Liver (tissue), 3 donors: ENCODE measurements around the gene FGR.

Source experiments
- EGR1 ChIP-seq, 2 donors: IDR thresholded peaks; 2 replicates each; pipeline ENCODE4 v1.6.1; 2016 to 2018; ENCODE audit warnings: antibody characterized with exemption in 2 of 2, low read depth in 2 of 2
- FOXA2 ChIP-seq: IDR thresholded peaks from 2 replicates; pipeline ENCODE4 v1.6.1; 2016; ENCODE audit warnings: antibody characterized with exemption
- GABPA ChIP-seq, 2 donors: IDR thresholded peaks in 1 of 2; conservative IDR thresholded peaks in 1 of 2; 2 replicates each; pipeline ENCODE4 v1.6.1; 2016; ENCODE audit warnings: antibody characterized with exemption in 2 of 2, mild to moderate bottlenecking in 1 of 2, moderate library complexity in 1 of 2
- JUND ChIP-seq, 2 donors: IDR thresholded peaks; 2 replicates each; pipeline ENCODE4 v1.6.1; 2016; ENCODE audit warnings: antibody characterized with exemption in 2 of 2
- RXRA ChIP-seq, 2 donors: IDR thresholded peaks; 2 replicates each; pipeline ENCODE4 v1.6.1; 2017 to 2018; ENCODE audit warnings: antibody characterized with exemption in 2 of 2, mild to moderate bottlenecking in 1 of 2
- SP1 ChIP-seq: IDR thresholded peaks from 2 replicates; pipeline ENCODE4 v1.6.1; 2018; ENCODE audit warnings: antibody characterized with exemption, mild to moderate bottlenecking
- TAF1 ChIP-seq: conservative IDR thresholded peaks from 2 replicates; pipeline ENCODE4 v1.6.1; 2016; ENCODE audit warnings: antibody characterized with exemption, mild to moderate bottlenecking
- YY1 ChIP-seq: IDR thresholded peaks from 2 replicates; pipeline ENCODE4 v1.6.1; 2016; ENCODE audit warnings: antibody characterized with exemption, mild to moderate bottlenecking
- TF ChIP-seq, protein P1 (sequence below): fragments of 150-350 bp; IDR thresholded peaks from 2 replicates; pipeline ENCODE4 v1.5.1; 2017; ENCODE audit warnings: improper control_type of control experiment, low read depth, low read length; ENCODE audit not compliant: missing input control
- TF ChIP-seq, protein P2 (sequence below): IDR thresholded peaks from 2 replicates; pipeline ENCODE4 v1.6.1; 2016; ENCODE audit warnings: antibody characterized with exemption
- TF ChIP-seq, protein P3 (sequence below): IDR thresholded peaks from 2 replicates; pipeline ENCODE4 v1.6.1; 2016; ENCODE audit warnings: antibody characterized with exemption
- donor health status: healthy.
- donor health status: healthy.

DNA sequence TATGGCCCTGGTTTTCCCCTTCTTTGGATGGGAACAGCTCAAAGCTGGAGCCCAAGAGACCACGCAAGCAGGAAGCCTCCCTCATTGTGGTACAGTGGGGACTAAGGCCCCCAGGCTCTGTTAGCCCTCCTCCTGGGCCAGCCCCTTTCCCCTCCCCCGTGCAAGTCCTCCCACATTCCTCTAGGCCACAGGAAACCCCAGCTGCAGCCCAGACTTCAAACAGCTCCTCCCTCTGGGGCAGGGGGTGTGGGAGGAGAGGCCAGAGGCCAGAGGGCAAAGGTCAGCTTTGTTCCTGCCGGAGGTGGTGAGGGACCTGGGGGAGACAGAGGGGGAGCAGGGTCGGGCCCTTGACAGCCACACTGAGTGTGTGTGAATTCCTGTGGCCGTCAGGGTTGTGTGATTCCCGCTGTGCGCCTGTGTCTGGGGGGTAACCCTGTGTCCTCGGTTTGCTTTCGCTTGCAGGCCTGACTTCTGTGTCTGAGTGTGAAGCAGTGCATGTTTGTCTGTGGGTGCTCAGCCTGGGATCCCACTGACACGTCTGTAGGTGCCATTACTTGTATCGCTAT is 27.7 kb downstream of the FGR start:
- TF ChIP-seq SP1 (peak; percentile 7), TAF1 (no peak), FOXA2 (no peak), EGR1 (IDR thresholded peaks at IDR 0.05; ENCODE audit: low read depth in 2 of 2) (no peak), RXRA (IDR thresholded peaks at IDR 0.05) (no peak), JUND (IDR thresholded peaks at IDR 0.05) (no peak), GABPA (IDR thresholded peaks at IDR 0.05 in 1 of 2, conservative IDR thresholded peaks at IDR 0.05 in 1 of 2) (no peak), YY1 (no peak)
- TF ChIP-seq, protein P1, sequence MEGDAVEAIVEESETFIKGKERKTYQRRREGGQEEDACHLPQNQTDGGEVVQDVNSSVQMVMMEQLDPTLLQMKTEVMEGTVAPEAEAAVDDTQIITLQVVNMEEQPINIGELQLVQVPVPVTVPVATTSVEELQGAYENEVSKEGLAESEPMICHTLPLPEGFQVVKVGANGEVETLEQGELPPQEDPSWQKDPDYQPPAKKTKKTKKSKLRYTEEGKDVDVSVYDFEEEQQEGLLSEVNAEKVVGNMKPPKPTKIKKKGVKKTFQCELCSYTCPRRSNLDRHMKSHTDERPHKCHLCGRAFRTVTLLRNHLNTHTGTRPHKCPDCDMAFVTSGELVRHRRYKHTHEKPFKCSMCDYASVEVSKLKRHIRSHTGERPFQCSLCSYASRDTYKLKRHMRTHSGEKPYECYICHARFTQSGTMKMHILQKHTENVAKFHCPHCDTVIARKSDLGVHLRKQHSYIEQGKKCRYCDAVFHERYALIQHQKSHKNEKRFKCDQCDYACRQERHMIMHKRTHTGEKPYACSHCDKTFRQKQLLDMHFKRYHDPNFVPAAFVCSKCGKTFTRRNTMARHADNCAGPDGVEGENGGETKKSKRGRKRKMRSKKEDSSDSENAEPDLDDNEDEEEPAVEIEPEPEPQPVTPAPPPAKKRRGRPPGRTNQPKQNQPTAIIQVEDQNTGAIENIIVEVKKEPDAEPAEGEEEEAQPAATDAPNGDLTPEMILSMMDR: no peak
- TF ChIP-seq, protein P2, sequence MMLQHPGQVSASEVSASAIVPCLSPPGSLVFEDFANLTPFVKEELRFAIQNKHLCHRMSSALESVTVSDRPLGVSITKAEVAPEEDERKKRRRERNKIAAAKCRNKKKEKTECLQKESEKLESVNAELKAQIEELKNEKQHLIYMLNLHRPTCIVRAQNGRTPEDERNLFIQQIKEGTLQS: no peak
- TF ChIP-seq, protein P3, sequence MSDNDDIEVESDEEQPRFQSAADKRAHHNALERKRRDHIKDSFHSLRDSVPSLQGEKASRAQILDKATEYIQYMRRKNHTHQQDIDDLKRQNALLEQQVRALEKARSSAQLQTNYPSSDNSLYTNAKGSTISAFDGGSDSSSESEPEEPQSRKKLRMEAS: no peak
